HG03108 (cell line): Measurements from ENCODE around the gene AKR1C2.
"Not testable (repeated sequence)": the region's sequence is repeated elsewhere in the genome, so short reads cannot be mapped to it uniquely, and the experiment has no call there.

ENCODE experiments used
- ATAC-seq: cut with Tn5 transposase; IDR thresholded peaks from one replicate; pipeline ENCODE4 v1.9.1; 2021; ENCODE audit warnings: moderate library complexity; ENCODE audit not compliant: unreplicated experiment

Gene AKR1C2

DNA sequence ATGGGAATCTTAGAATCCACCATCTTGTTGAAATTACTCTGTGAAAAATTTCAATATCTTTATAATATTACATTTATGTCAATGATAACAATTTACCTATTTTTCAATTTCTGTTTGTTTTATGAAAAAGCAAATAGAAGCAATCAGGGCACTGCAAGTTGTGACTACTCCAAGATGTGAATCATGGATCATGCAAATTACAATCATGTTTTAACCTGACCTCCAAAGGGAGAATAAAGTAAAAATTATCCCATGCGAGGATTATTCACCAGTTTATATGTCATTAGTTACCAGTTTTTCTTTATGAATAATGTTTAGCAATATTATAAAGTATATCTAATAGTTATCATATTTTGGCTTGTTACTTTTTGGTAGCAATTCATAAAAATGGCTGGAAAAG, 41.3 kb downstream of the AKR1C2 start:
- not testable (repeated sequence) for ATAC-seq

DNA sequence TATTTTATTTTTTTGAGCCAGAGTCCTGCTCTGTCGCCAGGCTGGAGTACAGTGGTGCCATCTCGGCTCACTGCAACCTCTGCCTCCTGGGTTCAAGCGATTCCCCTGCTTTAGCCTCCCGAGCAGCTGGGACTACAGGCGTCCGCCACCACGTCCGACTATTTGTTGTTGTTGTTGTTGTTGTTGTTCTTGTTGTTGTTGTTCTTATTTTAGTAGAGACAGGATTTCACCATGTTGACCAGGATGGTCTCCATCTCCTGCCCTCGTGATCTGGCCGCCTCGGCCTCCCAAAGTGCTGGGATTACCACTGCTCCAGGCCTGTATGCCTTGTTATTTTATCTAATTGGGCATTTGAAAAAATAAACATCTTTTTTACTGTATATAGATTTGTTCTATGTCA, 42.1 kb downstream of the AKR1C2 start:
- ATAC-seq: not testable (repeated sequence)

DNA sequence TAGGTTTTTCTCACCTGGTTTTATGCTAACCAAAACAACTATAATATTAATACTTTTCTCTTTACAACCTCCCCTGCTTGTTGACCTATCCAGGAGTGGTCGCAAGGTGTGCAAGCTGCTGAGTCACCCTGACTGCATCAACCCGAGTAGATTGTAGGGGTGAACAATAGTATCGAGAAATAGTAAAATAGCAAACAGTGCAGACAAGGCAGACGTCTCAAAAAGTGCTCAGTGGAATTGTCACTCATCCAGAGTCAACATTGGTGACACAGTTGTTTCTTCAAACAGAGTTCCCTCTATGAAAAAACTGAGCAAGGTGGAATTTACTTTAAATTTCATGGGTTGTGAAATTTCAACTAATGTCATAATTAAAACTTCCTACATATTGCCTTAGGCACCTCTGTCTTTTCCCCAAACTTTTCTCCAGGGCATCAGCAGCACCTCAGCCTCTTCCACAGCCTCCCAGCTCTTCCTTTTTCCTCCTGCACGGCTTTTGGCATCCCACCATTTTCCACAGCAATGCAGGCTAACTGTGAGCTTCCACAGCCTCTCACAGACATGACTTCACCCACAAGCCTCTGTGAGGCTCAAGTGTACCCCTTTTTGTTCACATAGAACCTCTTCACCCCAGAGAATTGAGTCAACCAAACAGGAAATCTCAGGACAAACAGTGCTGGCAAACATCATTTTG, 46.6 kb downstream of the AKR1C2 start:
- ATAC-seq: not testable (repeated sequence)

DNA sequence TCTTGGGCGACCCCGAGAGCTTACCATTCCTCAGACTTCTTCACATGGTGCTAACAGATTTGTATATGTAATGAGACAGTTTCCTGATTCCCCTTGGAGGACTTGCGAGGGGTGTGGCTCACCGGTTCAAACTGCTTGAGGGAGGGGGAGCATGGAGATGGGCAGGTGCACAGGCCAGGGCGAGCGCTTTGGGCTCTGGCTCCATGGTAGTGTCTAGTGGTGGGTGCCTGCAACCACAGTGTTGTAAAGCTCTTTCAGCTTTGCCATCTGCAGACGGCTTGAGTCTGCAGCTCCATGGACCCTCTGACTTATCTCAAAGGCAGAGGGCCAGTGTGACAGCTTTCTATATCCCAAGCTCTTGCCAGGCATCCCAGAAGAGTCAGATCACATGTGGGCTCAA, 47.6 kb downstream of the AKR1C2 start:
- not testable (repeated sequence) for ATAC-seq

DNA sequence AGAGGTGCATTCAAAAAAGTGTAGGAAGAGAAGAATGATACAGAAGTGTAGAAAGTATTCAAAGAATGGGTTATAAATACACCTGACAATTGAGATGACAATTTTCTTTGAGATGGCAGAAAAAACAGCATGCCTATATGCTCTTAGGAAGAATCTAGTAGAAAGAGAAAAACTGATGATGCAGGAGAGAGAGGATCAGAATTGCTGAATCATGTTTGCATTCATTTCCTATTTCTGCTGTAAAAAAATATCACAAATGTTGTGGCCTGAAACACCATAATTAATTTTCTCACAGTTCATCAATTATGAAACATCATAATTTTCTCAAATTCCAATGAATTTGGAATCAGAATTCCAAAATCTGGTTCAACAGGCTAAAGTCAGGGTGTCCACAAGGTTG, 50.3 kb downstream of the AKR1C2 start:
- no peak for ATAC-seq

DNA sequence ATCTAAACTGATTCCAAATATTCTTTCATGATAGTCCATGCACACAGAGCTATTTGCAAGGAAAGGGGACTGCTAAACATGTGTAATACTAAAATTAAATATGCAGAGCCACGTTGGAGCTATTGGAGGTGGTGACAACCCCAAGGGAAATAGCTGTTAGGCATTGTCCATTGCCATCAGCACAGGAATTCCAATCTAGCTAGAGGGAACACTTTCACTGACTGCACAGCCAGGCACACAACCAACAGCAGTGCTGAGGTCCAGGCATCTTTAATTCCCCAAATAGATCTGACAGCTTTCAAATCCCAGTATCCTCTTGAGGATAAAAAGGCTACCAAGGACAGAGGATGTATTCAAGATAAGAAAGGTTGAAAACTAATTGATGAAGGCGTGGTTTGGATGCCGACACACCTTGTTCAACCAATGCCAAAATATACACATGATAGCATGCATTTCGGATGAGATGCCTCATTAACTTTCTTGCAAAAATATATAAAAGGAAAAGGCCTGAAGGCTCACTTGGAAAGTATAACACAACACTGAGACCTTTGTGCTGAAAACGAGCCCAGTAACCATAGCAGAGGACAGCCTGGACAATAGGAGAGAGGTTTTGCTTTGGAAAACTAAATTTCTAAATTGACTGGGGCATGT, 52.0 kb downstream of the AKR1C2 start:
- ATAC-seq: not testable (repeated sequence)

DNA sequence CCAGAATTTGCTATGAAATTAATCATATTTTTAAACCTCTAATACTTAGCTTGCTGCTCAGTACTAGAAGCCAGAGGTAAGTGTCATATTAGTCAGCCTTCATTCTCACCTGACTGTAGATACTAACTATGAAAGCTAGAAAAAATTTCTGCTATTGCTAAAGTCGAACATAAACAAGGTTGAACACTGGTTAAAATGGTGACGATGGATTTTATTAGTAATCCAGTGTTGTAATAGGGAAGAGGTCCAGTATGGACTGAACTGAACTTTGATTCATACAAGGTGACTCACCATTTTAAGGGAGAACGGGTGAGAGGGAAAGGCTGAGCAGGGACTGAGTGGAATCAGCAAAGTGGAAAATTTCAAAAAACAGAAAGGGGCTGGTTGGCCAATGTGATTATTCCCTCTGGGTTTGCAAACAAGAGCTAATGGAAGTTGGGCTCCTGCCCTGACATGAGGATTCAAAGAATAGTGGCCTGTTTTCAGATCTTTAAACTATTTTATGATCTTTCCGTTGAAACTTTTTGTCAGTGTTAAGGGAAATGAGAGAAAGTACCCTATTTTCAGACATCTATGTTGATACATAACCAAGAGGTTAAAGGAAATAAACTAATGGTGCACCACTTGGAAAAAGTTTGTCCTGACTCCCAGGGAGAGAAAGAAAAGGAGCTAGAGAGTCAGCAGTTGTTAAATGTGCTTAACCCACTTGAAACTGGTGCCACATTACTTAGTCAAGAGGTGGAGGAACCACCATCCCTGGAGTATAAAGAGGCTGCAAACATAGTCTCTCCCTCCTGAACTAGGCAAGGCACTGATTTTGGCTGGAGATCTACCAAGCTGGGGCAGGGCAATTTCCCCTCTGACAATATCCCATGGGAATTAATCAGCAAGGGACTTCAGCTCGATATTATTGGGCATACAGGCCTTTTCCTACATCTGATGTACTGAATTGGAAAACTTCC, 55.7 kb downstream of the AKR1C2 start:
- ATAC-seq: no peak

DNA sequence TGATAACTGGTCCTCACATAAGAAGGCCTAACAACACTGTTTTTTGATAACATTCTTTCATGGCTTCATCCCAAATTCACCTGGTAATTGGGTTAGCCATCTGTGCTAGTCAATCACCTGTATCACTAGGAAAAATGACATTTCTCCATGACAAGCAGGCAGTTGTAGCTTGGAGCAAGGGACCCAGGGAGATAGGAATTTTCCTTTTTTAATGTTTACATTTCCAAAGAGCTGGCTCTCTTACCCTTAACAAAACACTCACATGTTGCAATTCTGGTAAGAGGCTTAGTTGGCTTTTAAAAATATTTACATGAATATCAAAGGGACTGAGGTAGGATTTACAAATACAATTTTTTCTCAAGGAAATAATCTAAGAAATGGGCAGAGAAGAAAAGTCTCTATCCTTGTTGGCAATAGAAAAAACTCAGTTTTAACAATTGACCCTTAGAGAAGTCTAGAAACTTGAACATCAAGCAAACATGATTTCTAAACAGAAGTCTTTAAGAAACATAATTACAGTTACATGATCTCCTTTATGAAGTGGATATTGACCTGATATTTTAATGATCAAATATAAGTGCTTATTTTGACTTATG, 56.5 kb downstream of the AKR1C2 start:
- no peak for ATAC-seq

DNA sequence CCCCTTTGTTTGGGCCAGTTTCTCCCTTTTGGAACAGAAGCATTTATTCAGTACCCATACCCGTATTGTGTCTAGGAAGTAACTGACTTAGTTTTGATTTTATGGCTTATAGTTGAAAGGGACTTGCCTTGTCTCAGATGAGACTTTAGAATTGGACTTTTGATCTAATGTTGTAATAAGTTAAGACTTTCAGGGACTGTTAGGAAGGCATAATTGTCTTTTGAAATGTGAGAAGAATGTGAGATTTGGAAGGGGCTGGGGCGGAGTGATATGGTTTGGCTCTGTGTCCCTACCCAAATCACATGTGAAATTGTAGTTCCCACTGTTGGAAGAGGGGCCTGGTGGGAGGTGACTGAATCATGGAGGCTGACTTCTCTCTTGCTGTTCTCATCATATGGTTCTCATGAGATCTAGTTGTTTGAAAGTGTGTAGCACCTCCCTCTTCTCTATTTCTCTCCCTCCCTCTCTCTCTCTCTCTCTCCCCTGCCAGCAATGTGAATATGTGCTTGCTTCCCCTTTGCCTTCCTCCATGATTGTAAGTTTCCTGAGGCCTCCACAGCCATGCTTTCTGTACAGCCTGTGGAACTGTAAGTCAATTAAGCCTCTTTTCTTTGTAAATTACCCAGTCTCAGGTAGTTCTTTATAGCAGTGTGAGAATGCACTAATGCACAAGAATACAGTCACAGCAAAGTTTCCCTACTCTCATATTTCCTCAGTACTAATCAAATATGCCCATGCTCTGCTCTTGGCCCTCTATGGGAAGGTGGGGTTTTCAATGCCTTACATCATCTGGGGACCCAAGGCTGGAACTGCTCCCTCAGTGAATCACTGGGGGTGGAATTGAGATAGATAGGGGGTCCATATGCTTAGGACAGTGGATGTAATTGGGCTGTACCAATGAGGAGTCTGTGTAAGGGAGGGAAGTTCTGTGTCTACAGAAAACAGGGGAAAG, 57.6 kb downstream of the AKR1C2 start:
- no peak for ATAC-seq

DNA sequence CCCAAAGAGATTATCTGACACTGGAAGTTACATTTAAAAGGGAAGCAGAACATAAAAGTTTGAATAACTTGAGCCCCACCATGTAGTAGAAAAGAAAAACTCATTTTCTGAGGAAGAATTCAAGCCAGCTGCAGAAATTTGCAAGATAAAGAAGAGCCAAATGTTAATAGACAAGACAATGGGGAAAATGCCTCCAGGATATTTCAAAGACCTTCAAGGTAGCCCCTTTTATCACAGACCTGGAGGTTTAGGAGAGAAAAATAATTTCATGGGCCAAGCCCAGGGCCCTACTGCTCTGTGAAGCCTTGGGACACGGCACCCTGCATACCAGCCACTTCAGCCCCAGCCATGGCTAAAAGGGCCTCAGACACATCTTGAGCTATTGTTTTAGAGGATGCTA, 58.8 kb downstream of the AKR1C2 start:
- no peak for ATAC-seq

DNA sequence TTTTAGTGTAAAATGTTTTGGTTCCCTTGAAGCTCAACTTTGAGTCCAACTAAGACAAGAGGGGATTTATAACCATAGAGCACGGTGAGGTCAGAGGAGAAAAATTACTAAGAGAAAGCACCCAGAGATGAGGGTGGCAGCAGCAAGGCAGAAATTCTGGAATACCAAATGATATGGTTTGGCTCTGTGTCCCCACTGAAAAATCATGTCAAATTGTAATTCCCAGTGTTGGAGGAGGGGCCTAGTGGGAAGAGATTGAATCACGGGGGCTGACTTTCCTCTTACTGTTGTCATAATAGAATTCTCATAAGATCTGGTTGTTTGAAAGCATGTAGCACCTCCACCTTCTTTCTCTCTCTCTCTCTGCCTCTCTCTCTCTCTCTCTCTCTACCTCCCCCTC, 59.8 kb downstream of the AKR1C2 start:
- ATAC-seq: no peak

DNA sequence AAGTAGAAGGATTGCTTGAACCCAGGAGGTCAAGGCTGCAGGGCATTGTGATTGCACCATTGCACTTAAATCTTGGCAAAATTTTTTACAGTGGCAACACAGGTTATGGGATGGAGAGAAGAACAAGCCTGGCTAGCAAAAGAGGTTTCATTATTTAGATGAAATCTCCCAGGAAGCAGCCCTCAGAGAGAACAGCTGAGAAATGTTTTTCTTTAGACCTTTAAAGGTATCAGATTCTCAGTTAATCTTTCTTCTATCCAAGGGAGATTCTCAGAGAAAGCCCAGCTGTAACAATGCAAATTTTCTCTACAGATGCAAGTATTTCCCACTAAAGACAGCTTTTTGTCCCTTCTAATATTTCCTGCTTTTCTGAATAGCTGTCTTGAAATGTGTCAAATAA, 60.2 kb downstream of the AKR1C2 start:
- not testable (repeated sequence) for ATAC-seq

DNA sequence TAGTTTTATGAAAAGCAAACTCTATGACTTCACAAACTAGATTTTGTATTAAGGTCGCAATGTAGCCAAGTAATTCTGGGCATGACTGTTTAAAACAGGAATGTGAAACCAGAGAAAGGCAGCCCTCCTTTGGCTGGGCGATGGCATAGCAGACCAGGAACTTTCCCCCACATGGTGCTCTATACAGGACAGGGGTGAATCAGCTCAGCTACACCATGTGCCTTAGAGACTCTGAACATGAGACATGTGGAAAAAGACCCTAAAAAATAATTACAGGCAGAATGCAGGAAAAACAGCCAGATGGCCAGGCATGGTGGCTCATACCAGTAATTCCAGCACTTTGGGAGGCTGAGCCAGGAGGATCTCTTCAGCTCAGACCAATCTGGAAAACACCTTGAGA, 60.7 kb downstream of the AKR1C2 start:
- ATAC-seq: not testable (repeated sequence)

DNA sequence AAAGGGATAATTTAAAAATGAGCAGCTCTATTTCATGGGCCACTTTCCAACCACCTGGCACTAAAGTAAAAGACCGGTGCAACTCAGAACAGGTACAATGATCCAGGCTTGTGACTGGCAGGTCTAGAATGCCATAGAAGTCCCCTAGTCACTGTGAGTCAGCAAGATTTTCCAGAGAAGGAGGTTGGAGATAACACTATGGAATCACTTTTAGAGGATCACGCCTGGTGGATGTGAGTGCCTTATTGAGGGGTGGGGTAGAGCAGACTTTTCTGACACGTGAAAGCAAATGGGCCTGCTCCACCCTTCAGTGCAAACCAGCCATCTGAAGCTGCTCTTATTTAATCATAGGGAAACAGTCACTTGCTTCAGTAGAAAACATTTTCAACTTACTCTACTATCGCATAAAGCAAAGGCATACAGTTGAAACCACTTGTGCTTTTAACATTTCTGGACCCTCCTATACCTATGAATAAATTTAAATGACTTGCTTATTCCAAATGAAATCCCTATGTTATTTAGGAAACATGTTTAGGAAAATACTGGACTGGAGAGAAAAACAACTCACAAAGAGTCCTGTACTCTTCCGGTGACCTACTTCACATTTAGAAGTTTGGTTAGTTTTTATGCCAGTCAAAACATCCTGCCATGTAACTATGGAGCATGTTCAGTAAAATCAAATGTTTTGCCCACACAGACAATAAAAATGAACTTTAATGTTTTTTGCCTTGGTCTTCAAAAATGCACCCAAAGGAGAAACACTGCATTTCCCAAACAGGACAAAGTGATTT, 61.9 kb downstream of the AKR1C2 start:
- no peak for ATAC-seq

DNA sequence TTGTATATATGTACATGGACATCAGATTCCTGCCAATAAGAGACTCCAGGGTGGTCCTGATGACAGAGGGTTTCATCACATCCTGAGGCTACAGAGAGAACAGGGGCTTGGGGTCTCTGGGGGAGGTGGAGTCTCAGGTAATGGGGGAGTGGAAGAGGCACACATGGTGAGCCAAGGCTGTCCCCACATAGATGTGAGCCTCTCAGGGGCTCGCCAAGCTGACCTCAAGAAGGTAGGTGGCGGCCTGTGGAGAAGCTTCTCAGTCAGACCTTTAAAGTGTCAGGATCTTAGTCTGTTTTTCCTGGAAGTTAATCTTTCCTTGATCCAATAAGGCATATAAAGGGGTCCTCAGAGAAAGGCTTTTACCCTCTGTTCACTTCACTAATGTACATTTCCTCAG, 62.7 kb downstream of the AKR1C2 start:
- not testable (repeated sequence) for ATAC-seq

DNA sequence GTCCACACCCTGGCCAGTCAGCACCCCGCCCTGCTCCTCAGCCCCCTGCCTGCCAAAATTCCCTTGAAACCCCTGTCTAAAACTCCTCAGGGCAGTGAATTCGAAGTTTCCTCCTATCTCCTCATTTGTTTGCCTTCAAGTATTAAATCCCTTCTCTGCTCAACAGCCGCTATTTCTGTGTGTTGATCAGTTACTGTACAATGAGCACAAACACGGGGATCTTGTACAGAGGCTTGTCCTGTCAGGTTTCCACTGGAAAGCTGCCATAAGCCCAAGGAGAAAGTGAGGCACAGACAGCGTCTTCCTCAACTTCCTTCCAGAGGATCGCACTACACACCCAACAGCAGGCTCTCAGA, 63.6 kb downstream of the AKR1C2 start:
- ATAC-seq: not testable (repeated sequence)

DNA sequence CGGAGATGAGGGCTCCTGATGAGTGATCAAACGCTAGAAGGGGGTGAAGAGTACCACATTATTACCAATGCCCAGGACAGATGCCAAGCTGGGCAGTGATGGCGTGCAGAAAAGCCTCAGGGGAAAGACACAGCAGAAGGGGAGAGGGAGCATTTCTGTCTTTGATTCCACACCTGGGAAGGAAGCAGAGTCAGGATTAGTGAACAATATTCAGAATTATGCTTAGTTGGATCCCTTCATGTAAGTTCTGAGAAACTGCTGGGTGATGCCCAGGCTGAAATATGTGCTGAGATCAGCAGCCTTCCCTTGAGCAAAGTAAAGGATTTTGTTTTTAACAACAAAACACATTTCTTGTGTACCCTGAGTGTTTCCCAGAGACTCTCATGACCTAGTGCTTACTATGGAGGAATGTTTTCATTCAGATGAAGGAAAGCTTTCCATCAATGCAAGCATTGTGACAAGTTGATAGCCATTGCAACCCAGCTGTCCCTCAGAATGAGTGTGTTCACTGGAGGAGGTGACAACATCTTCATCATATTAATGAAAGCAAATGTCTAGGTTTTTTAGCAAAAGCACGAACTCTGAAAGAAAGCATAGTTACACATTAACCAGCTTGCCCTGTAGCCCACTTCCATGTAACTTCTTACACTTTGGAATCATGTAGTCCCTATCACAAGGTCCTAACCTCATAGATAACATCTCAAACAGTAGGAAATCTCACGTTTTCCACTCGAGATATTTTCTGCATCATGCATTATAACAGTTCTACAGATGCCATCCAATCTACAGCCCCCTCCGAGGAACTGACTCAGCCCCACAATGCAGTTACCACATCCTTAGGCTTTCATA, 64.2 kb downstream of the AKR1C2 start:
- no peak for ATAC-seq
